ENCODE results near the gene ATAT1.

GRCh38 chr6:30599625-30600324 is 26.9 kb upstream of the ATAT1 start:
- no peak for TF ChIP-seq PML (IDR thresholded peaks at IDR 0.05; ENCODE audit: low read length)
- TF ChIP-seq SUZ12 (IDR thresholded peaks at IDR 0.05; ENCODE audit: unreplicated experiment): no peak
- TF ChIP-seq CTCF (IDR thresholded peaks at IDR 0.05 in 2 of 3, conservative IDR thresholded peaks at IDR 0.05 in 1 of 3; ENCODE audit: control insufficient read depth in 2 of 3, extremely low read depth in 1 of 3, insufficient read depth in 1 of 3, low read depth in 3 of 3, low read length in 3 of 3): no peak
- TF ChIP-seq RAD21 (IDR thresholded peaks at IDR 0.05; ENCODE audit: insufficient read depth, low read depth, low read length): no peak
- no peak for TF ChIP-seq EP300 (IDR thresholded peaks at IDR 0.05; ENCODE audit: borderline replicate concordance in 1 of 2, control insufficient read depth in 1 of 2, low read depth in 2 of 2, low read length in 2 of 2)
- no peak for TF ChIP-seq POLR2AphosphoS5 (IDR thresholded peaks at IDR 0.05; ENCODE audit: low read length)
- no peak for TF ChIP-seq E4F1 (IDR thresholded peaks at IDR 0.05; ENCODE audit: borderline replicate concordance, partially characterized antibody)
- no peak for TF ChIP-seq POLR2A (IDR thresholded peaks at IDR 0.05; ENCODE audit: low read depth, low read length)
- TF ChIP-seq REST (IDR thresholded peaks at IDR 0.05; ENCODE audit: low read depth, low read length): no peak
- no peak for TF ChIP-seq ZNF24 (IDR thresholded peaks at IDR 0.05)
- no peak for TF ChIP-seq SMC3 (IDR thresholded peaks at IDR 0.05; ENCODE audit: borderline replicate concordance, low read length)
- no peak for TF ChIP-seq BACH1 (IDR thresholded peaks at IDR 0.05; ENCODE audit: borderline replicate concordance)
- no peak for TF ChIP-seq SIN3A (IDR thresholded peaks at IDR 0.05; ENCODE audit: low read depth, low read length)

Measured in GM12878 (cell line).